ACHN (cell line): ENCODE measurements around the gene PDCD4.
A peak's percentile ranks its signal among the peaks of the same experiment; 100 is the strongest.

Experiments used
- DNase-seq: peaks from one replicate; pipeline ENCODE4 v3.0.0-alpha.2; 2015
- in situ Hi-C: cut with HindIII; loops from 2 replicates; pipeline ENCODE4 v1.10.0; 2017; ENCODE audit warnings: low sequenced_read_pairs, low pct_ligation_motif_present, low pct_unique_long_range_greater_than_20kb

PDCD4 gene

GRCh38 chr10:110870823-110871297, 868 bp upstream of the PDCD4 start:
- DNase-seq, result no peak
- in situ Hi-C loops, result no loop called here

GRCh38 chr10:110872145-110872983, 636 bp downstream of the PDCD4 start:
- in situ Hi-C loops, result no loop called here

GRCh38 chr10:110872984-110873923, 1.5 kb downstream of the PDCD4 start:
- in situ Hi-C loops, result no loop called here
- DNase-seq, result peak; percentile 25

More at GRCh38 chr10:110872145-110872983, 636 bp downstream of the PDCD4 start:
- peak; percentile 81 for DNase-seq

- in situ Hi-C loops, result no loop called here
- peak; percentile 8 for DNase-seq
Observed at GRCh38 chr10:110873951-110874350, 2.2 kb downstream of the PDCD4 start.

- in situ Hi-C loops, result no loop called here
- no peak for DNase-seq
Observed at GRCh38 chr10:110876000-110876399, 4.3 kb downstream of the PDCD4 start.

- DNase-seq, result no peak
- in situ Hi-C loops, result no loop called here
Observed at GRCh38 chr10:110876788-110877187, 5.1 kb downstream of the PDCD4 start.

- in situ Hi-C loops, result no loop called here
- DNase-seq, result no peak
Observed at GRCh38 chr10:110880012-110880411, 8.3 kb downstream of the PDCD4 start.

- in situ Hi-C loops, result no loop called here
- DNase-seq, result no peak
Observed at GRCh38 chr10:110881247-110881646, 9.5 kb downstream of the PDCD4 start.

- in situ Hi-C loops, result no loop called here
- no peak for DNase-seq
Observed at GRCh38 chr10:110881905-110882304, 10.2 kb downstream of the PDCD4 start.

- no peak for DNase-seq
Observed at GRCh38 chr10:110883924-110884323, 12.2 kb downstream of the PDCD4 start.

GRCh38 chr10:110885932-110886674, 14.4 kb downstream of the PDCD4 start:
- no peak for DNase-seq
- in situ Hi-C loops, result no loop called here

More at GRCh38 chr10:110883924-110884323, 12.2 kb downstream of the PDCD4 start:
- in situ Hi-C loops, result no loop called here

GRCh38 chr10:110887560-110887959, 15.8 kb downstream of the PDCD4 start:
- in situ Hi-C loops, result no loop called here
- DNase-seq, result no peak

- in situ Hi-C loops, result no loop called here
- no peak for DNase-seq
Observed at GRCh38 chr10:110892602-110893288, 21.0 kb downstream of the PDCD4 start.

GRCh38 chr10:110893559-110894179, 21.9 kb downstream of the PDCD4 start:
- DNase-seq, result peak; percentile 69
- in situ Hi-C loops, result no loop called here

GRCh38 chr10:110897184-110897583, 25.5 kb downstream of the PDCD4 start:
- in situ Hi-C loops, result no loop called here
- DNase-seq, result no peak

- in situ Hi-C loops, result no loop called here
Observed at GRCh38 chr10:110898391-110898790, 26.7 kb downstream of the PDCD4 start.

GRCh38 chr10:110900983-110901382, 29.3 kb downstream of the PDCD4 start:
- DNase-seq, result no peak
- in situ Hi-C loops, result no loop called here

More at GRCh38 chr10:110898391-110898790, 26.7 kb downstream of the PDCD4 start:
- DNase-seq, result no peak
